DMS79 treated with DMSO at 0.1 percent for 48 hours (cell line): ENCODE results near the gene C14orf180.
"Not testable (repeated sequence)": the region's sequence is repeated elsewhere in the genome, so short reads cannot be mapped to it uniquely, and the experiment has no call there.

Source experiments
- DNase-seq: peaks from one replicate; lab custom pipeline; 2025; lab: John Stamatoyannopoulos, UW

C14orf180 gene

DNA sequence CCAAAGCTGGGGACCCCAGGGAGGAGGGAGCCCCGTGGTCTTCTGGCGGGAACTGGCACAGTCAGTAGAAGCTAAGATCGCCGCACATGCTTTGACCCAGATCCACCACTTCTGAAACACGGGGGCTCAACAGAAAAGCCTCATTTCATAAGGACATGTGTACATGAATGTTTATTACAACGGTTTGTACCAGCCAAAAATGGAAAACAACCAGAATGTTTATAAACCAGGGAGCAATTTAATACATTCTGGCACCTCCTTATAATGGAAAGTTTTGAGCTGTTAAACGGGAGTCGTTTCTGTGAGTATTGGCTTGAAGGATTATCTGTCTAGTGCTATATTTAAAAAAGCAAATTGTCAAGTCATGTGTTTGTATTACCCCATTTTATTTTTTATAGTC is 32.3 kb downstream of the C14orf180 start:
- DNase-seq: no peak

DNA sequence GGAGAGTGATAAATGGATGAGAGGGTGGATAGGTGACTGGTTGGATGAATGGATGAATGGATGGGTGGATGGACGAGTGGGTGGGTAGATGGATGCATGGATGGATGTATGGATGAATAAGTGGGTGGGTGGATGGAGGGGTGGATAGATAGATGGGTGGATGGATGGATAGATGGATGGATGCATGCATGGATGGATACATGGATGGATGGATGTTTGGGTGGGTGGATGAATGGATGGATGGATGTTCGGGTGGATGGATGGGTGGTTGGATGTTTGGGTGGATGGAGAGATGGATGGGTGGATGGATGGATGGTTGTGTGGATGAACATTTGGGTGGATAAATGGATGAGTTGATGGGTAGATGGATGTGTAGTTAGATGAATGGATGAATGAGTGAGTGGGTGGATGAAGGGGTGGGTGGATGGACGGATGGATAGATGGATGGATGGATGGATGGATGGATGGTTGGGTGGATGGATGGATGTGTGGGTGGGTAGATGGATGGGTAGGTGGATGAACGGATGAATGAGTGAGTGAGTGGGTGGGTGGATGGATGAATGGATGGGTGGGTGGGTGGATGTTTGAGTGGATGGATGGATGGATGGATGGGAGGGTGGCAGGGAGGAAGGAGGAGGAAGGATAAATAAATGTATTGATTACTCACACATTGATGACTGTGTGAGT is 34.7 kb downstream of the C14orf180 start:
- no peak for DNase-seq

DNA sequence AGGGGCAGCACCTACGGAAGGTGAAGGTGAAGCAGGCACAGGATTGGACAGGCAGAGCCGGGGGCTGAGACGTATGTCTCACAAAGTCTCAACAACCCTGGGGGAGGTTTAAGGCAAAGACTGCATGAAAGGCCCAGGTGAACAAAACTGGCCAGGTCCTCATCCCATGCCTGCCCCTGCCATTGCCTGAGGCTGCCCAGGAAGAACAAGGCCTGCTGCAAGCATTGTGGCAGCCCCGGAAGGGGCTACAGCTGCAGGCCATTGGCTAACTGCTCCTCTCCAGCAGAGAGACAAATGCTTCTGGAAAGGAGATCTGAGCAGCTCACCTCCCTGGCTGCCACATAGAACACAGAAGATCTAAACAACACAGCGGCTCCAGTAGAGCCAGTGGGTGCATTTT is 45.4 kb downstream of the C14orf180 start:
- no peak for DNase-seq

DNA sequence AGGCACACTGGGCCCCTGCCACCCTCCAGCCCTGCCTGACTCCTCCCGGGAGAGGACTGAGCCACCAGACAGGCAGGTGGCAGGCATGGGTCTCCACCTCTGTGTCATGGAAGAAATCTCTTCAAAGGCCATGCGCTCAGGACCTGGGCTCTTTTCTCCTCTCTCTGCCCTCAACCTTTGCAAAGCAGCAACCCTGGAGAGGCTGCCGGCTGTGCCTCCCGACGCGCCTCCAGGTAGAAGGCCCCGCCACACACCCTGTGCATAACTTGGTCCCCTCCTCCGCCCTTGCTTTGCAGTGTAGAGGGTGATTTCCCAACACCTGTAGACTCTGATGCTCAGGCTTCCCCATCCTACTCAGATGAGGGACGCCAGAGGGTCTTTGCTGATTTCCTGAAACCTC is 53.2 kb downstream of the C14orf180 start:
- DNase-seq: no peak

DNA sequence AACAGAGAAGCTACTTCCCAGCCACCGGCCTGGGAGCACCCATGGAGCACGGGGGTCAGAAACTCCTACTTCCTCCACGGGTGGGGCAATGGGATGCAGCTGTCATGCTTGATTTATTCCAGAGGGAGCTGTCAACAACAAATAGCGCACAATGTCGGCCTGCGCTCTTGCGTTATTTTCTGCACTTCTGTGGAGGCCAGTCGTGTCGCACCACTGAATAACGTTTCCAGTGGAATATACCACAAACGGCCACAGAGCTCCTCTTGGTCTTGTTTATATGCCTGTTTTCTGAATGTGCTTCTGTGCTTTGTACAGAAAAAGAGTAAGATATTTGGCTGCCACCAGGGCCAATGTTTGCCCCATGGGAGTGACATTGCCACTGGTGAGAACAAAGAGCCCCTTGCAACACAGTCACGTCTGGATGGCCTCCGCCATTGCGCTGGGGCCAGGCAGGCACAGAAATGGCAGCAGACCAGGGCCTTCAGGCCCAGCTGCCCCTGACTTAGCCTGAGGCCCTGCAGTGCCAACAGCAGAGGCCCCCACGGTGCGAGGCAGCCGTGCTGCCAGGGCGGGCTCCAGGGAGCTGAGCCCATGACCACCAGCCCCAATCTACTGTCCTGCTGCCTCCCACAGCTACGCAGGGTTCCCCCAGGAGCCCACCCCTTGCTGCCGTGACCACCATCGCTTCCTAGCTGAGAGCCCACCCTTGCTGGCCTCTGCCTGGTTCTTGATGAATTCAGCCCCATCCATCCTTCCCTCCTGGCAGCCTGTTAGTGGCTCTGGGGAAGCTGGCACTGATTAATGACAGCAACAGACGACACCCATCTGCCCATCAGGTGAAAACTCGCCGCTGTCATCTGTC is 53.9 kb downstream of the C14orf180 start:
- DNase-seq: no peak

DNA sequence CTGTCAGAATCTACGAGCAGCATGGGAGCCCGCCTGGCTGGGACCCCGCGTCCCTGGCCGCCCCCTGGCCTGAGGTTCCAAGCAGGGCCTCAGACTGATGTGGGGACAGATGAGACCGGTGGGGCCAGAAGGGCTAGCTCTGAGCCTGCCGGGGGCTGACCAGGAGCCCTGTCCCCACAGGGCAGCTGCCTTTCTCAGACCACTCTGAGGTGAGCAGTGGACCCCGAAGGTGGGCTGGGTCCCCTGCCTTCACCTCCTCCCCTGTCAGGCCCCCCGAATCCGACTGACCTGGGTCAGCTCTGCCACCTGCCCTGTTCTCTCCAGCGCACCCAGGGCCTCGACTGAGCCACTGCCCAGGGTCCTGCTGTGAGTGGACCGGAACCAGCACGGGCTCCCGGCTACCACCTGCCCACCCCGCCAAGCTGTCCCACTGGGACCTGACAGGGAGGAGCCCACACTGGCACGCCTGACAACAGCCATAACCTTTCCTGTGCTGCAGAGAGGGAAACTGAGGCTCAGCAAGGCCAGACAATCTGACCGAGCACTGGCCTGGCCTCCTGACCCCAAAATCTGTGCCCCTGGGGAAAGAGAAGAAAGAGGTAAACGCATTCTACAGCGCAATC is 54.7 kb downstream of the C14orf180 start:
- DNase-seq: no peak

DNA sequence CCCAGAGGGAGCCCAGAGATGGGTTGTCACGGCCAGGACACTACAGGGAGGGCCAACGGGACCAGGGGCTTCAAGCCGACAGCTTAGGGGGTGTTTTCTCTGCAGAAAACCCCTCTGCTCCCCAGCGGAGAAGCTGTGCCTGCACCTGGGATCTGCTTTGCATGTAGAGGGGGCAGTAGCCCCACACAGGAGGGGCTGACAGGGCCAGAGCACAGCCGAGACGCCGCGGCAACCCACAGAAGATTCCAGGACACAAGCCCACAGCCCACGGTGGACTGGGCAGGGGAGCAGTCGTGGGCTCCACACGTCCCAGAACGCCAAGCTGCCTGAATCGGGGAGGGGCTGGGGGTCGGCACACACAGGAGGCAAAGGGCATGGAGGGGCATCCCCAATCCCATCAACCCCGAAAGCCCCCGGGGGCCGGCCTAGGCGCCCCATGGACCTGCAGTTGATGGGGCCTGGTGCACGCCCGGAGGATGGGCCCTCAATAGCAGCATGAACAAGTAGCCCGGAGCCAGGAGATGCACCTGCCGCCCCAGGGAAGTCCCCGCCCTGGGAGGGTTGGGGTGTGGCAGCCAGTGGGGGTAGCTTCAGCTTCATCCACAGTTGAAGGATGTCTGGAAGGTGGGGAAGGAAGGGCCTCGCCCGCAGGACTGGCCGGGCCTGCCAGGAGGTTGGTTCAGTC is 55.5 kb downstream of the C14orf180 start:
- DNase-seq: no peak

DNA sequence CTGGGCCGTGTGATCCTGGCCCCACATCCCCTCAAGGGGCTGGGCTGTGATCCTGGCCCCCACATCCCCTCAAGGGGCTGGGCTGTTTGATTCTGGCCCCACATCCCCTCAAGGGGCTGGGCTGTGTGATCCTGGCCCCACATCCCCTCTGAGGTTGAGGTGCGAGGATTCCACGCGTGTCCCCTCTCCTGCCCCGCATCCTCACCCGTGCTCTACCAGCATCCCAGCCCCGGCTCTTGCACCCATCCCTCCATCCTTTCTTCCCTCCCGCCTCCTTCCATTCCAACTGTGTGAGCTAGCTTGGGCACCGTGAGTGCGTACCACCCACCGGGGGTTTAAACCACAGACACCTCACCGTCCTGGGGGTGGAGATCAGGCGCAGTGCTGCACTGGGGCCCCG is 56.2 kb downstream of the C14orf180 start:
- no peak for DNase-seq

DNA sequence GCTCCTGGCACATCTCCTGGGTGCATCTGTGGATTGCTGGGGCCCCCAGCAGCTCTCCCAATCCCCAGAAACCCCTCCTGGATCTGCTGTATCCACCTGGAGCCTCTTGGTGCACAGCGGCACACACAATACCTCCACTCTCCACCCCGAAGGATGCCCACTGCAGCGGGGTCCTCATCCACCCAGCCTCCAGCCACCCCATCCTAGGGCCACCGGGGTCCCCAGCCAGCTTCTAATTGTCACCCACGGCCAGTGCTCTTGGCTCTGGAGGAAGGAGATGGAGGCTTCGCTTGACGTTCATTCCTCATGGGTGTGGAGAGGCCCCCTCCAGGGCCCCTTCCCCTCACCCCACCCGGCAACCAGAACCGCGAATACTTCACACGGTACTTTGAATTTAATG is 56.6 kb downstream of the C14orf180 start:
- DNase-seq: no peak

DNA sequence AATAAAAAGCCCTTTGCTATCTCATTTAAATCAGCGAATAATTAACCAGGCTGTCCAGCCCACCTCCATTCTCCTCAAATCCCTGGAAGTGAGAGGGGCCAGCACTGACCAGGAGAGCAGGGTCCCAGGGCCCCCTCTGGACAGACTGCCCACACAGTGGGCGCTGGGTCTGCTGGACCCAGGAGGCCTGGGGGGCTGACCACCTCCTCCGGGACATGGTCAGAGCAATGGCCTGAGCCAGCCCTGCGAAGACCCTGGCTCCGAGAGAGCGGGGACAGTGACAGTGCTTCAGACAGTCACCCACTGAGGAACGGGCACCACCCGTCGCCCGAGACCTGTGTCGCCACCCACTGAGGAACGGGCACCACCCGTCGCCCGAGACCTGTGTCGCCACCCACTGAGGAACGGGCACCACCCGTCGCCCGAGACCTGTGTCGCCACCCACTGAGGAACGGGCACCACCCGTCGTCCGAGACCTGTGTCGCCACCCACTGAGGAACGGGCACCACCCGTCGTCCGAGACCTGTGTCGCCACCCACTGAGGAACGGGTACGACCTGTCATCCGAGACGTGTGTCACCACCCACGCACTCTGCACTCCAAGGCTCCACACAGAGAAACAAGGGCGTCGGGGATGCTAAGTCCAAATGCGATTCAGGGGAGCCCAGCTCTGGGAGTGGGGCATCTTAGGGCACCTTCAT is 57.4 kb downstream of the C14orf180 start:
- not testable (repeated sequence) for DNase-seq

DNA sequence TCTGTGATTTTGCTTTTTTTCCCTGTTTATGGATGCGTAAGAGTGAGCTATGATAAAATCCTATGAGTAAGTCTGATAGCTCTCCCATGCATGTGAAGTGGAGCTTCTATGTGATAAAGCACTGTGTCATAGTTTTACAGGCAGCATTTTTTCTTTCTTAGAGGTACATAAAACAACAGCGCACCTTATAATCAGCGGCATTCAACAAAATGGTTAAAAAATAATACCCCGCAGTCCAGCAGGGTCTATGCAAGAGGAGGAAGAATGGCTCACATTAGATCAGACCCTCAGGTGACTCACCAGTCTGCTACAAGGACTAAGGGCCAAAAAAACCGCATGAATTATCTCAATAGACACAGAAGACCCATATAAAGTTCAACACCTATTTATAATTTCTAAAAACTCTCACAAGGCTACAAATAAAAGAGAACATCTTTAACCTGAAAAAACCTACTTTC is 58.0 kb downstream of the C14orf180 start:
- DNase-seq: no peak

DNA sequence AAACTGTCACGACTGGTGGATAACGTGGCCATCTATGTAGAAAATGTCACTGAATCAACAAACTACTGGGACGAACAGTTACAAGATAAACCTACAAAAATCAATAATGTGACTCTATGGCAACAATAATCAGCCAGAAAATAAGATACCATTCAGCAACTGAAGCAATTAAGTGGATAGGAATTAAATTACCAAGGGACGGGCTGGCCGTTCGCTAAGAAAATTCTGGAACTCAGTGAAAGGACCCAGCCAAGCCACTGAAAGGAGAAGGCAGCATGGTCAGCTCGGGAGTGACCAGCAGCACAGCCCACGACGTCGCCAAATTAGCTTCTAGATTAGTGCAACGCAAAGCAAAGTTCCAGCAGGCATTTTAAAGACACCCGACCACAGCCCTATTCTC is 58.6 kb downstream of the C14orf180 start:
- no peak for DNase-seq

DNA sequence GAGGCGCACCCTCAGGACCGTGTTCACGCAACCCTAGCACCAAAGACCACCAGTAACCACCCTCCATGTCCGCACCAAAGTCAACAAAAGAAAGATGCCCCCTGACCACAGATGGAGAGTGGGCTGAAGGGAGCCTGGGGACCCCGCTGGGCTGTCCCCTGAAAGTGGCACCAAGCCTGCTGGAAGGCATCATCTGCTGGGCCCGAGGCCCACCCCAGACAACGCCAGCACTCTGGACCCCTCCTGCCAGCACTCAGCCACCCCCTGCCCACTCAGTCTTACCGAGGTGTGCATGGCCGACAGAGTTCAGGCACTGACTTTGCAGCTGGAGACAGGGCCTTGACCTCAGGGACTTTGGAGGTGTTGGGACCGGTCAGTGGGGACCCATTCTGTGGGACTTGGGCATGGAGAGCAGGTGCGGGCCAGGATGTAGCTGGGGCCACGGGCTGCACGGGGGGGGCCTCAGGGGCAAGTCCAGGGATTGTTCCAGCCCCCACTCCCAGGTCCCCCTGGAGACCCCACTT is 59.4 kb downstream of the C14orf180 start:
- DNase-seq: no peak

DNA sequence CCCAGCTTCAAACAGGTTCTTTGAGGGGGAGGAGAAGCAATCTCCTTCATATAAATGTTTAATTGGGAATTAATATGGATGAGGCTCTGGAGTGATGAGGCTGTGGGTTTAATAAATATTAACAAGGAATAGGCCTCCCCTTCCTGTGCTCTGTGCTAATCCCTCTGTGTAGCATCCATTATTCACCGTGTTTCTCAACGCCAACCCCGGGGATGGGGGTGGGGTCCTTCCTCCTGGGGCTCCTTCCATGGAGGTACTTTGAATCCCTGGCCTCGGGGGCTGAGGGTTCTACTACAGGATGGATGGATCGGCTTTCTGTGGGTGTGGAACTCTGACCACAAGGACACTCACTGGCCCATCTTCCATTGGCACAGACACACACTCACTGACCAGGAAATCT is 59.9 kb downstream of the C14orf180 start:
- DNase-seq: no peak
